GM18505 (cell line): Measurements from ENCODE around the gene SPACA7.
"Not testable (repeated sequence)": the region's sequence is repeated elsewhere in the genome, so short reads cannot be mapped to it uniquely, and the experiment has no call there.

Experiments
- ATAC-seq: cut with Tn5 transposase; IDR thresholded peaks from one replicate; pipeline ENCODE4 v1.9.1; 2021; ENCODE audit not compliant: unreplicated experiment
- POLR2A ChIP-seq: IDR thresholded peaks from 4 replicates; pipeline ENCODE4 v1.6.1; 2011; ENCODE audit warnings: borderline replicate concordance; ENCODE audit not compliant: insufficient read depth, insufficient read length; ENCODE audit errors: extremely low read depth

The SPACA7 gene

DNA sequence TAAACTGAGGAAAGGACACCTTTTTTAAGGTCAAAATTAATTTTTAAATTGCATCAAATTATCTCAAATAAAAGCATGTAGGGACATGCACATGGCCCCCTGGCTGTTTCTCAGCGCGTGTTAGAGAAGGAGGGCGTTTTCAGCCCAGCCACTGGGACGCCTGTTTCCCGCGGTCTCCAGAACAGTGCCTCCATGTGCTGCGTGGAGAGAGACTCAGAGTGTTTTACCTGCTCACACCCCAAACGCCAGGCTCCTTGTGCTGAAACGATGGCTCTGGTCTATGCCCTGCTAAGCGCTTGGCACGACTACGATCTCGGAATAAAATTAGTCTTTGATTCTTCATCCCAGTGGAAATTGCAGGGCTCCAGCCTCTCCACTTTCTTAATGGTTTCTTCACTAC lies 20.0 kb upstream of the SPACA7 start:
- no peak for TF ChIP-seq POLR2A
- no peak for ATAC-seq

DNA sequence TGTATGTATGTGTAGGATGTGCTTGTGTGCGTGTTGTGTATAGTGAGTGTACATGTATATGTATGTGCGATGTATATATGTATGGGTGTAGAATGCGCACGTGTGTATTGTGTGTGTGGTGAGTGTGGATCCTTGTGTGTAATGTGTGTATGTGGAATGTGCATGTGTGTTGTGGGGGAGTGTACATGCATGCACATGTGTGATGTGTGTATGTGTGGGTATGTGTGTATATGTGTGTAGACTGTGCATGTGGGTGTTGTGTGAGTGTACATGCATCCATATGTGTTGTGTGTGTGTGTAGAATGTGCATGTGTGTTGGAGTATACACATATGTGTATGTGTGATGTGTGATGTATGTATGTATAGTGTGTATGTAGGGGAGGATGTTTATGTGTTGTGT lies 18.0 kb upstream of the SPACA7 start:
- no peak for ATAC-seq
- no peak for TF ChIP-seq POLR2A

DNA sequence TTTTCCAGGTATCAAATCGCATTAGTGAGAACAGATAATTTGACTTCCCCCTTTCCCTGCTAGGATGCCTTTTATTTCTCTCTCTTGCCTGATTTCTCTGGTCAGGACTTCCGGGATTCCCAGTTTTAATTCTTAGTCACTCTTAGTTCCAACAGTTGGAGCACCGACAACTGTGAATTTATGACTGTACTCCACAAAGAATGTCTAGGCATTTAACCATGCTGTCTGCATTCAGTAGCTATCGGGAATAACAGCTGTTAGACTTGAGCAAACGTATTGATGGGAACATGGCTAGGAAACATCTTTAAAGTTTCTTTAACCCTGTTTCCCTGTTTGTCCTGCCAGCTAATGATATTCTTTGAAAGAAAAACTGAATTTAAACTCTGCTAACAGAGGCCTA lies 14.1 kb upstream of the SPACA7 start:
- no peak for TF ChIP-seq POLR2A
- no peak for ATAC-seq

DNA sequence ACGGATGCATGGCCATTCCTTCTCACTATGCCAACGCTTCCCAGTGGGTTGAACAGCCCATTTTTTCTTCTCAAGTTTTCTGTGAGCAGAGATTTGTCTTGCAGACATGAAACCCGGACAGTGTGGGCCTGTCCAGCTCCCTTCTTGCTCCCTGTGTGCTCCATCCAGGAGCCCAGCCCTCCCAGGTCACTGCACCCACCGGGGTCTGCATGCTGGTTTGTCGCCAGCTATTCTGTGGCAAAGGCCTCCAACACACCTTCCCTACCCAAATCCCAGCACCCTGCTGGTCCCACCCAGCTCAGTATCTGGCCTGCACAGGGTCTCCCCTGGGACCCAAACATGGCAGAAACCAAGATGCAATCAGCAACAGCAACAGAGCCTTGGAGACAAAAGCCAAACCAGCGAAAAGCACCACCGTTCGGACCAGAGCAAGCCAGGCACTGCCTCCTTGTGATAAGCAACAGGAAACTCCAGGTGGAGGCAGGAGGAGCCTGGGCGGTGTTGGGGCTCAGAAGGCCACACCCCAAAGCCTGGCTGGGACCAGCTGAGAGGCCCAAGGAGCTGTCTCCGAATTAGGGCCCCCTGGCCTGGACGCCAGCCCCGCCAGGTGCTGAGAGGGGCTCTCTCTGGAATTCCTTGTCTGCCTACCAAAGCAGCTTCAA lies 12.2 kb upstream of the SPACA7 start:
- ATAC-seq, result no peak
- TF ChIP-seq POLR2A, result no peak

DNA sequence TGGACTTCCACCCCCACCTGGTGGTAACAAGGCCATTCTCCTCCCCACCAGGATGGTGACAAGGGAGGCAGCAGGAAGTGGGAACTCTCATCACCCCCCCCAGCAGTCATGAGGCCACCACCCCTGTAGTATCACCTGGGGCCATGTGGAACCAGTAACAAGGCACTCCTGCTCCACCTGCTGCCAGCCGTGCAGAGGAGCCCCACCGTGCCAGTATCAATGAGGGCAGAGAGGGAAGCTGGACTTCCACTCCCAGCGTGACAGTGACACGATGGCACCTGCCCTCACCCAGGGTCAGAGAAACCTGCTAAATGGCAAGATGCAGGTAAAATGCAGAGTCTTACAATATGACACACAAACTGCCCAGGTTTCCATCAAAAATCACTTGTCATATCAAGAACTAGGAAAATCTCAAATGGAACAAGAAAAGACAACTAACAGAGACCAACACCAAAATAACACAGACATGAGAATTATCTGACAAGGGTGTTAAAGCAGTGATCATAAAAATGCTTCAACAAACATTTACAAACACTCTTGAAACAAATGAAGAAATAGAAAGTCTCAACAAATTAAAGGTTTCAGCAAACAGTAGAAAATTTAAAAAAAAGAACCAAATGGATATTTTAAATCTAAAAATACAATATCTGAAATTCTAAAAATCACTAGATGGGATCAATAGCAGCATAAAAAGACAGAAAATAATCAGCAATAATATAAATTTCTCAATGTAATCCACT lies 9.1 kb upstream of the SPACA7 start:
- ATAC-seq, result no peak
- TF ChIP-seq POLR2A, result no peak

DNA sequence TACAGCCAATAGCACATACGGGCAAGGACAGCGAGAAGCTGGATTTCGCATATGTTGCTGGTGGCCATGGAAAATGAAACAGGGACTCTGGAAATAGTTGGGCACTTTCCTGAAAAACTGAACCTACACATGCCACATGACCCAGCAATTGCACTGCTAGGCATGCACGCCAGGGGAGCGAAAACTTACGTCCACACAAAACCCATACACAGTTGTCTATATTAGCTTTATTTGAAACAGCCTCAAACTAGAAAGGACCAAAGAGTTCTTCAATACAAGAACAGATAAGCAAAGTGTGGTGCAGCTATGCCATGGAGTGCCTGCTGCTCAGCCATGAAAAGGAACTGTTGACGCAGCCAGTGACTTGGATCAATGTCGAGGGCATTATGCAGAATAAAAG lies 7.3 kb upstream of the SPACA7 start:
- no peak for ATAC-seq
- no peak for TF ChIP-seq POLR2A

DNA sequence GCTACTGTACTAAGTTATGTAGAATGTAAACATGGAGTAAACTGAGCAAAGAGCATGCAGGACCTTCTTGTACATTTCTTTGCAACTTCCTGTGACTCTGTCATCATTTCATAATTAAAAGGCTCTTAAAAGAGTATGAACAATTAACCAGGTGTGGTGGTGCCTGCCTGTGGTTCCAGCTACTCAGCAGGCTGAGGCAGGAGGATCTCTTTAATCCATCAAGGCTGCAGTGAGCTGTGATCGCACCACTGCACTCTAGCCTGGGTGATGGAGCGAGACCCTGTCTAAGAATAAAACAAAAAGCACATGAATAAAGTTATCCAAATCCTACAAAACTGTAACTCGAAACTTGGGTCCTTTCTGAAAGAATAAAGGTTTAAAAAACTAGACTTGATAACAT lies 5.8 kb upstream of the SPACA7 start:
- ATAC-seq, result no peak
- TF ChIP-seq POLR2A, result no peak

DNA sequence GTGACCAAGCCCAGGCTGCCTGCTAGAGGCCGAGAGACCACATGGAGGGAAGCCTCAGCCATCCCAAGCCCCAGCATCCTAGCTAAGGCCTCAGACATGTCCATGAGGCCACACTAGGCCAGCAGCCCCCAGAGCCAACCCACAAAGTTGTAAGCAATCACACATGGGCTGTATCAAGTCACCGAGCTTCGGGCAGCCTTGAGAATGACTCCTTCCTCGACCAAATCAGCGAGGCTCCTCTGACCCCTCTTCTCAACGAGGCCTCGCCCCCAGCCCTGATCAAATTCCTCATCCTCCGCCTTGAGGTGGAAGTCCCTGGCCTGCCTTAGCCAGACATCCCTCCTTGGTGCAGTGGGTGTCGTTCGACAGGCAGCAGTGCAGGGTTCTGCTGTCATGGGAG lies 1.9 kb upstream of the SPACA7 start:
- no peak for ATAC-seq
- no peak for TF ChIP-seq POLR2A

DNA sequence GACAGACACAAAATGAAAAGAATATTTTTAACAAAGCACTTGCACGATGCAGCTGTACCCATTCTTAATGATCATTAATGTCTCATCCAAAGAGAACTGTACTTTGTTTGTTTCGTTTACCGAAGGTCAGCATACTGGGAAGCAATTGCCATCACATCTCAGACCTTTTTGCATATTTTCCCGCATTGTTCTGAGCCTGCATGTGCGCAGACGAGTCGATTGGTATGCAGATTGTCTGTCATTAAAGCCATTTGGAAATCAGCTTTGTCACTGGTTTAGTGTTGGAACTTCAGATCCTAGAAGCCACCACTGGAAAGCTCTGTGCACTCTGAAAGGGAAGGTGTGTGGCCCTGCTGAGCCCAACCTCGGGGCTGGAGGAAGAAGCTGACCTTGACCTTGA lies 15.6 kb downstream of the SPACA7 start:
- TF ChIP-seq POLR2A, result no peak
- ATAC-seq, result no peak

DNA sequence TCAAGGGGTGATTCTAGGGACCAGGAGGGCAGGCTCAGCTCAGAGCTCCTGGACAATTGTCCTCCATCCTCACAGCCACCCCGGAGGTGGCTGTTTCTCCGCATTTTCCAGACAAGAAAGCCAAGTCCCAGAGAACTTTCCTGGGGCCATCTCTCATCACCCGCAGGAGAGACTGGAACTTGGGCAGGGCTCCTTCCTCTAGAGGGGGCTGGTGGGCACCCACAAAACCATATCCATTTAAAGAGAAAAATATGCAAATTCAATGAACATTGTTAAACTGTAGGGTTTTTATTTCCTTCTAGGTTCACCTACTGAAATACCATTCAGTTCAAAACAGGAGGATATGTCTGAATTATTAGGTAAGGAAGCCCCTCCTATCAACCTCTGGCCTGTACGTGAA lies 16.6 kb downstream of the SPACA7 start:
- no peak for ATAC-seq
- no peak for TF ChIP-seq POLR2A

DNA sequence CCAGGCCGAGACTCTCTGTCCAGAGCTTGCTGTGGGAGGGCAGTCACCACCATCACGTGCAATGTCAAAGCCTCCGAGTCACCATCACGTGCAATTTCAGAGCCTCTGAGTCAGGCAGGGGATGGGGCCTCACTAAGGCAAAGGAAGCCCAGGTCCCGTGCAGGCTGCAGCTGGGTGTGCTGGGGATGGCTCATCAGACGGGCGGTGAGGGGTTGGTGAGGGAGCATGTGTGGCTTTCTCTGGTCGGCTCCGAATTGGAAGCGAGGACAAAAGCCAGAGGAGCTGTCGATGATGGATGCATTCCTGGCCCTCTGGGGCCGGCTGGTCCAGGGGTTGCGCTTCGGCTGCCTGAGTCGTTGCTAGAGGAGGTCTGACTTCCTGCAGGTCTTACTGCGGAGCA lies 18.9 kb downstream of the SPACA7 start:
- ATAC-seq, result not testable (repeated sequence)

DNA sequence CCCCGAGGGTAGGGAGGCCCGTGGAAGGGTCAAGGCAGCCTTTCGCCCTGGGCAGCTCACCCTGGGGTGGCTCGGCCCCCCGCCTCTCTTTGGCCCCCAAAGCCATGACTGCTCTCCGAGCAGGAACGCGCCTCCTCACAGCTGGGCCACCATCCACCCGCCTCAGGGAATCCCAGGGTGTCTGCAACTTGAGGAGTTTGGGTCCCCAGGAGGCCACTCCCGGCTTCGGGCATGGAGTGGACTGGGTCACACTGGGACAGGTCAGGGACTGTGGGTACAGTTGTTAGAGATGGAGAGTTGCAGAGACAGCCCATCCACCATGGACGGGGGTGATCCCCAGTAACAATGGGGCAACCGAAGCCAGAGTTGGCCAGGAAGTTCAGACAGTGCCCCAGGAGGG lies 19.8 kb downstream of the SPACA7 start:
- not testable (repeated sequence) for ATAC-seq

DNA sequence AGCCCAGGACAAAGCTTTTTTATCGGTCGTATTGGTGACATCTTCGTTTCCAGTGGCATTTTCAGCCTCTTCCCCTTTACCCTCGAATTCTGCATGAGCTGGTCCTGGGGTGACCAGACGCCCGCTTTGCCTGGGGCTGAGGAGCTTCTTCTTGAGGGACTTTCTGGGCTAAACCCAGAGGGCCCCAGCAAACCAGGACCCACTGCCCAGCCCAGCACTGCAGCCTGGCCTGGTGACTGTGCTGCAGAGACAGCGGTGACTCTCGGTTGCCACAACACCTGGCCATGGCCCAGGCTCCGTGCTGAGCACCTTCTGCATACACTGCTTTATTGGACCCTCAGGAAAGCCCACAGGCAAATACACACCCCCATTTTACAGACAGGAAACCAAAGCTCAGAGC lies 21.0 kb downstream of the SPACA7 start:
- TF ChIP-seq POLR2A, result no peak
- no peak for ATAC-seq

DNA sequence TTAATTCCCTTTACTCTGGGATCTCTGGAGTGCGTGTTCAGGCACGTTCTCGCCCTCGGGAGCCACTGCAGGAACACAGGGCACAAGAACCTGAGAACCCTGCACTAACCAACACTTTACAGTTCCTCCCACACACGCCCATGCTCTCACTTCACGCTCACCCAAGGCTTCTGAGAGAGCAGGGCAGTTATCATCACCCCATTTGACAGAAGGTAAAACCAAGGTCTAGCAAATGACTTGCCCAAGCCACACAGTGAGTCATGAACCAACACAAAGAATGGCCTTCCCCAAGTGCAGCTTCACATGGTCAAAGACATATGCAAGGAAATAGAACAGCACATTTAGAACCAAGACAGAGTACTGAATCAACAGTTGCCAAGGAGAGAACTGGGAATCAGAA lies 22.2 kb downstream of the SPACA7 start:
- not testable (repeated sequence) for ATAC-seq

DNA sequence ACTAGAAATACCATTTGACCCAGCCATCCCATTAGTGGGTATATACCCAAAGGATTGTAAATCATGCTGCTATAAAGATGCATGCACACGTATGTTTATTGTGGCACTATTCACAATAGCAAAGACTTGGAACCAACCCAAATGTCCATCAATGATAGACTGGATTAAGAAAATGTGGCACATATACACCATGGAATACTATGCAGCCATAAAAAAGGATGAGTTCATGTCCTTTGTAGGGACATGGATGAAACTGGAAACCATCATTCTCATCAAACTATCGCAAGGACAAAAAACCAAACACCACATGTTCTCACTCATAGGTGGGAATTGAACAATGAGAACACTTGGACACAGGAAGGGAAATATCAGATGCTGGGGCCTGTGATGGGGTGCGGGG lies 33.7 kb downstream of the SPACA7 start:
- ATAC-seq, result not testable (repeated sequence)
